ENCODE measurements around the gene AK2.
"Not testable (repeated sequence)": the region's sequence is repeated elsewhere in the genome, so short reads cannot be mapped to it uniquely, and the experiment has no call there.

The AK2 gene

GRCh38 chr1:33049371-33049770, 12.7 kb upstream of the AK2 start:
- Histone ChIP-seq H3K4me3 (ENCODE audit: low read depth in 1 of 2, low read length in 2 of 2) (no peak overlapping the region), H3K9me3 (ENCODE audit: control insufficient read depth in 1 of 2, low read length in 2 of 2) (no peaks in the 10 kb centered on the region), H3K27me3 (ENCODE audit: low read depth, low read length) (no peaks in the 10 kb centered on the region), H3K27ac (ENCODE audit: low read length) (no peak overlapping the region), H3K36me3 (ENCODE audit: control insufficient read depth in 1 of 2, insufficient read depth in 2 of 2, low read length in 2 of 2) (no peaks in the 10 kb centered on the region), H3K4me1 (ENCODE audit: control insufficient read depth in 1 of 2, insufficient read depth in 2 of 2, low read length in 2 of 2) (peaks cover 7 to 9% of the 10 kb centered on the region in 2 donors)

GRCh38 chr1:33048426-33048825, 11.7 kb upstream of the AK2 start:
- H3K9me3 ChIP-seq (ENCODE audit: control insufficient read depth in 1 of 2, low read length in 2 of 2) = no peaks in the 10 kb centered on the region
- no peak overlapping the region for H3K4me3 ChIP-seq (ENCODE audit: low read depth in 1 of 2, low read length in 2 of 2)
- no peaks in the 10 kb centered on the region for H3K36me3 ChIP-seq (ENCODE audit: control insufficient read depth in 1 of 2, insufficient read depth in 2 of 2, low read length in 2 of 2)
- H3K27me3 ChIP-seq (ENCODE audit: low read depth, low read length) = no peaks in the 10 kb centered on the region
- H3K27ac ChIP-seq (ENCODE audit: low read length) = no peak overlapping the region
- H3K4me1 ChIP-seq (ENCODE audit: control insufficient read depth in 1 of 2, insufficient read depth in 2 of 2, low read length in 2 of 2) = peaks cover 7 to 9% of the 10 kb centered on the region in 2 donors

GRCh38 chr1:33047839-33048305, 11.2 kb upstream of the AK2 start:
- Histone ChIP-seq H3K36me3 (ENCODE audit: control insufficient read depth in 1 of 2, insufficient read depth in 2 of 2, low read length in 2 of 2) (no peaks in the 10 kb centered on the region), H3K9me3 (ENCODE audit: control insufficient read depth in 1 of 2, low read length in 2 of 2) (no peaks in the 10 kb centered on the region), H3K4me3 (ENCODE audit: low read depth in 1 of 2, low read length in 2 of 2) (no peak overlapping the region), H3K27me3 (ENCODE audit: low read depth, low read length) (no peaks in the 10 kb centered on the region), H3K27ac (ENCODE audit: low read length) (no peak overlapping the region), H3K4me1 (ENCODE audit: control insufficient read depth in 1 of 2, insufficient read depth in 2 of 2, low read length in 2 of 2) (peaks cover 7 to 9% of the 10 kb centered on the region in 2 donors)

- no peak overlapping the region for H3K4me3 ChIP-seq (ENCODE audit: low read depth in 1 of 2, low read length in 2 of 2)
- no peaks in the 10 kb centered on the region for H3K27me3 ChIP-seq (ENCODE audit: low read depth, low read length)
- peaks cover 7 to 9% of the 10 kb centered on the region in 2 donors for H3K4me1 ChIP-seq (ENCODE audit: control insufficient read depth in 1 of 2, insufficient read depth in 2 of 2, low read length in 2 of 2)
- H3K9me3 ChIP-seq (ENCODE audit: control insufficient read depth in 1 of 2, low read length in 2 of 2) = no peaks in the 10 kb centered on the region
- H3K36me3 ChIP-seq (ENCODE audit: control insufficient read depth in 1 of 2, insufficient read depth in 2 of 2, low read length in 2 of 2) = no peaks in the 10 kb centered on the region
- H3K27ac ChIP-seq (ENCODE audit: low read length) = no peak overlapping the region
Measured at GRCh38 chr1:33047290-33047689, 10.6 kb upstream of the AK2 start.

- not testable (repeated sequence) for H3K4me3 ChIP-seq (ENCODE audit: low read depth in 1 of 2, low read length in 2 of 2); H3K4me1 ChIP-seq (ENCODE audit: control insufficient read depth in 1 of 2, insufficient read depth in 2 of 2, low read length in 2 of 2); H3K27me3 ChIP-seq (ENCODE audit: low read depth, low read length); H3K9me3 ChIP-seq (ENCODE audit: control insufficient read depth in 1 of 2, low read length in 2 of 2); H3K27ac ChIP-seq (ENCODE audit: low read length); H3K36me3 ChIP-seq (ENCODE audit: control insufficient read depth in 1 of 2, insufficient read depth in 2 of 2, low read length in 2 of 2)
Measured at GRCh38 chr1:33046234-33046633, 9.6 kb upstream of the AK2 start.

- no peak overlapping the region for H3K27ac ChIP-seq (ENCODE audit: low read length)
- no peak overlapping the region for H3K4me3 ChIP-seq (ENCODE audit: low read depth in 1 of 2, low read length in 2 of 2)
- no peaks in the 10 kb centered on the region for H3K9me3 ChIP-seq (ENCODE audit: control insufficient read depth in 1 of 2, low read length in 2 of 2)
- H3K27me3 ChIP-seq (ENCODE audit: low read depth, low read length) = no peaks in the 10 kb centered on the region
- H3K36me3 ChIP-seq (ENCODE audit: control insufficient read depth in 1 of 2, insufficient read depth in 2 of 2, low read length in 2 of 2) = no peaks in the 10 kb centered on the region
- H3K4me1 ChIP-seq (ENCODE audit: control insufficient read depth in 1 of 2, insufficient read depth in 2 of 2, low read length in 2 of 2) = peaks cover 7 to 9% of the 10 kb centered on the region in 2 donors
Measured at GRCh38 chr1:33045814-33046213, 9.1 kb upstream of the AK2 start.

- Histone ChIP-seq H3K27me3 (ENCODE audit: low read depth, low read length) (no peaks in the 10 kb centered on the region), H3K27ac (ENCODE audit: low read length) (no peak overlapping the region), H3K4me1 (ENCODE audit: control insufficient read depth in 1 of 2, insufficient read depth in 2 of 2, low read length in 2 of 2) (peaks cover 4% of the 10 kb centered on the region in 2 donors), H3K36me3 (ENCODE audit: control insufficient read depth in 1 of 2, insufficient read depth in 2 of 2, low read length in 2 of 2) (no peaks in the 10 kb centered on the region), H3K9me3 (ENCODE audit: control insufficient read depth in 1 of 2, low read length in 2 of 2) (no peaks in the 10 kb centered on the region), H3K4me3 (ENCODE audit: low read depth in 1 of 2, low read length in 2 of 2) (no peak overlapping the region)
Measured at GRCh38 chr1:33045246-33045645, 8.6 kb upstream of the AK2 start.

- no peaks in the 10 kb centered on the region for H3K36me3 ChIP-seq (ENCODE audit: control insufficient read depth in 1 of 2, insufficient read depth in 2 of 2, low read length in 2 of 2)
- no peak overlapping the region for H3K4me3 ChIP-seq (ENCODE audit: low read depth in 1 of 2, low read length in 2 of 2)
- no peak overlapping the region for H3K27ac ChIP-seq (ENCODE audit: low read length)
- peaks cover 0 to 4% of the 10 kb centered on the region in 2 donors for H3K4me1 ChIP-seq (ENCODE audit: control insufficient read depth in 1 of 2, insufficient read depth in 2 of 2, low read length in 2 of 2)
- H3K27me3 ChIP-seq (ENCODE audit: low read depth, low read length) = no peaks in the 10 kb centered on the region
- no peaks in the 10 kb centered on the region for H3K9me3 ChIP-seq (ENCODE audit: control insufficient read depth in 1 of 2, low read length in 2 of 2)
Measured at GRCh38 chr1:33043267-33044092, 6.8 kb upstream of the AK2 start.

GRCh38 chr1:33042831-33043230, 6.1 kb upstream of the AK2 start:
- Histone ChIP-seq H3K27me3 (ENCODE audit: low read depth, low read length) (no peaks in the 10 kb centered on the region), H3K4me1 (ENCODE audit: control insufficient read depth in 1 of 2, insufficient read depth in 2 of 2, low read length in 2 of 2) (peaks cover 0 to 4% of the 10 kb centered on the region in 2 donors), H3K27ac (ENCODE audit: low read length) (no peak overlapping the region), H3K36me3 (ENCODE audit: control insufficient read depth in 1 of 2, insufficient read depth in 2 of 2, low read length in 2 of 2) (no peaks in the 10 kb centered on the region), H3K9me3 (ENCODE audit: control insufficient read depth in 1 of 2, low read length in 2 of 2) (no peaks in the 10 kb centered on the region), H3K4me3 (ENCODE audit: low read depth in 1 of 2, low read length in 2 of 2) (no peak overlapping the region)

GRCh38 chr1:33041026-33041425, 4.3 kb upstream of the AK2 start:
- Histone ChIP-seq H3K27ac (ENCODE audit: low read length) (no peak overlapping the region), H3K36me3 (ENCODE audit: control insufficient read depth in 1 of 2, insufficient read depth in 2 of 2, low read length in 2 of 2) (no peaks in the 10 kb centered on the region), H3K4me1 (ENCODE audit: control insufficient read depth in 1 of 2, insufficient read depth in 2 of 2, low read length in 2 of 2) (peaks cover 1 to 4% of the 10 kb centered on the region in 2 donors), H3K9me3 (ENCODE audit: control insufficient read depth in 1 of 2, low read length in 2 of 2) (no peaks in the 10 kb centered on the region), H3K27me3 (ENCODE audit: low read depth, low read length) (no peaks in the 10 kb centered on the region), H3K4me3 (ENCODE audit: low read depth in 1 of 2, low read length in 2 of 2) (no peak overlapping the region)

- no peaks in the 10 kb centered on the region for H3K27me3 ChIP-seq (ENCODE audit: low read depth, low read length)
Measured at GRCh38 chr1:33039840-33040239, 3.2 kb upstream of the AK2 start.

More at GRCh38 chr1:33039840-33040239, 3.2 kb upstream of the AK2 start:
- Histone ChIP-seq H3K27ac (ENCODE audit: low read length) (no peak overlapping the region), H3K4me3 (ENCODE audit: low read depth in 1 of 2, low read length in 2 of 2) (no peak overlapping the region), H3K9me3 (ENCODE audit: control insufficient read depth in 1 of 2, low read length in 2 of 2) (no peaks in the 10 kb centered on the region), H3K36me3 (ENCODE audit: control insufficient read depth in 1 of 2, insufficient read depth in 2 of 2, low read length in 2 of 2) (no peaks in the 10 kb centered on the region), H3K4me1 (ENCODE audit: control insufficient read depth in 1 of 2, insufficient read depth in 2 of 2, low read length in 2 of 2) (peaks cover 6 to 13% of the 10 kb centered on the region in 2 donors)
